GM12878 (cell line): Measurements from ENCODE around the gene ICE2.

Experiments
- MAX ChIP-seq: IDR thresholded peaks from 2 replicates; pipeline ENCODE4 v1.6.1; 2012; ENCODE audit warnings: low read depth, low read length, improper control_type of control experiment
- RAD51 ChIP-seq: fragments of 450-650 bp; IDR thresholded peaks from 2 replicates; pipeline ENCODE4 v1.6.1; 2016; ENCODE audit warnings: moderate library complexity, mild to moderate bottlenecking, inconsistent platforms
- SREBF2 ChIP-seq: IDR thresholded peaks from 2 replicates; pipeline ENCODE4 v1.6.1; 2012; ENCODE audit warnings: mild to moderate bottlenecking, low read length
- ZBTB11 ChIP-seq: fragments of 450-650 bp; formaldehyde crosslinking; IDR thresholded peaks from 2 replicates; pipeline ENCODE4 v1.5.0; 2022; ENCODE audit warnings: mild to moderate bottlenecking, missing genetic modification characterization
- TF ChIP-seq, protein P1 (sequence below): fragments of 450-650 bp; IDR thresholded peaks from 2 replicates; pipeline ENCODE4 v1.6.1; 2017; ENCODE audit warnings: antibody characterized with exemption, mild to moderate bottlenecking, moderate library complexity

DNA sequence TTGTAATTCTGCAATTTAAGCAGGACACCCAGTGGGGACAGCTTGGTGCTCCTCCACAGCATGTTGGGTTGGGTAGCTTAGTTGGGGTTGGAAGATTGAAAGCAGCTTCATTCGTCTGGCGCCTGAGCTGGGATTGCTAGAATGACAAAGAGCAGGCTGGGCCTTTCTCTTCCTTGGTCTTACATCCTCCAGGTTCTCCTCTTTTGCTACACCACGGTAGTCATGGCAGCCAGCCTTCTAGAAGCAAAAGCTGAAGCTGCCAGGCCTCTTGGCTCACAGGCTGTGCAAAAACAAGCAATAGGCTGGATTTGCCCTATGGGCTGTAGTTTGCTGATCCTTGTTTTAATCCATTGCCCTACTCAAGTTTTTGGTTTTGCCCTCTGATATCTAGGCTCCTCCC, 78.0 kb downstream of the ICE2 start:
- TF ChIP-seq ZBTB11 (no peak), SREBF2 (no peak), MAX (no peak), RAD51 (no peak)
- TF ChIP-seq, protein P1, sequence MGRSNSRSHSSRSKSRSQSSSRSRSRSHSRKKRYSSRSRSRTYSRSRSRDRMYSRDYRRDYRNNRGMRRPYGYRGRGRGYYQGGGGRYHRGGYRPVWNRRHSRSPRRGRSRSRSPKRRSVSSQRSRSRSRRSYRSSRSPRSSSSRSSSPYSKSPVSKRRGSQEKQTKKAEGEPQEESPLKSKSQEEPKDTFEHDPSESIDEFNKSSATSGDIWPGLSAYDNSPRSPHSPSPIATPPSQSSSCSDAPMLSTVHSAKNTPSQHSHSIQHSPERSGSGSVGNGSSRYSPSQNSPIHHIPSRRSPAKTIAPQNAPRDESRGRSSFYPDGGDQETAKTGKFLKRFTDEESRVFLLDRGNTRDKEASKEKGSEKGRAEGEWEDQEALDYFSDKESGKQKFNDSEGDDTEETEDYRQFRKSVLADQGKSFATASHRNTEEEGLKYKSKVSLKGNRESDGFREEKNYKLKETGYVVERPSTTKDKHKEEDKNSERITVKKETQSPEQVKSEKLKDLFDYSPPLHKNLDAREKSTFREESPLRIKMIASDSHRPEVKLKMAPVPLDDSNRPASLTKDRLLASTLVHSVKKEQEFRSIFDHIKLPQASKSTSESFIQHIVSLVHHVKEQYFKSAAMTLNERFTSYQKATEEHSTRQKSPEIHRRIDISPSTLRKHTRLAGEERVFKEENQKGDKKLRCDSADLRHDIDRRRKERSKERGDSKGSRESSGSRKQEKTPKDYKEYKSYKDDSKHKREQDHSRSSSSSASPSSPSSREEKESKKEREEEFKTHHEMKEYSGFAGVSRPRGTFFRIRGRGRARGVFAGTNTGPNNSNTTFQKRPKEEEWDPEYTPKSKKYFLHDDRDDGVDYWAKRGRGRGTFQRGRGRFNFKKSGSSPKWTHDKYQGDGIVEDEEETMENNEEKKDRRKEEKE: no peak
